Activated T-cell treated with anti-CD3 and anti-CD28 coated beads, Interleukin-2, amount 50 U/mL, for 1 hour (primary cell): ENCODE data around the gene LRRC25.
"Not testable (repeated sequence)": the region's sequence is repeated elsewhere in the genome, so short reads cannot be mapped to it uniquely, and the experiment has no call there.

Experiments used
- DNase-seq: peaks from one replicate; pipeline ENCODE4 v3.0.0-alpha.2; 2020

The LRRC25 gene

GRCh38 chr19:18373892-18374629 lies 23.4 kb downstream of the LRRC25 start:
- DNase-seq: no peak

GRCh38 chr19:18373407-18373891 lies 24.0 kb downstream of the LRRC25 start:
- no peak for DNase-seq

GRCh38 chr19:18368504-18369222 lies 28.8 kb downstream of the LRRC25 start:
- no peak for DNase-seq

GRCh38 chr19:18366021-18366435 lies 31.4 kb downstream of the LRRC25 start:
- DNase-seq: no peak

- DNase-seq: no peak
Observed at GRCh38 chr19:18364826-18365528, 32.4 kb downstream of the LRRC25 start.

- not testable (repeated sequence) for DNase-seq
Observed at GRCh38 chr19:18364277-18364825, 33.1 kb downstream of the LRRC25 start.

- no peak for DNase-seq
Observed at GRCh38 chr19:18363787-18364186, 33.6 kb downstream of the LRRC25 start.

GRCh38 chr19:18362934-18363542 lies 34.4 kb downstream of the LRRC25 start:
- DNase-seq: no peak

GRCh38 chr19:18361646-18362045 lies 35.8 kb downstream of the LRRC25 start:
- DNase-seq: no peak

- no peak for DNase-seq
Observed at GRCh38 chr19:18357041-18357440, 40.4 kb downstream of the LRRC25 start.

- DNase-seq: not testable (repeated sequence)
Observed at GRCh38 chr19:18354743-18355142, 42.7 kb downstream of the LRRC25 start.

GRCh38 chr19:18353378-18354005 lies 43.9 kb downstream of the LRRC25 start:
- DNase-seq: no peak

- no peak for DNase-seq
Observed at GRCh38 chr19:18351544-18351943, 45.9 kb downstream of the LRRC25 start.

- DNase-seq: no peak
Observed at GRCh38 chr19:18350490-18350889, 46.9 kb downstream of the LRRC25 start.

GRCh38 chr19:18349524-18350128 lies 47.8 kb downstream of the LRRC25 start:
- no peak for DNase-seq

- DNase-seq: not testable (repeated sequence)
Observed at GRCh38 chr19:18348818-18349339, 48.5 kb downstream of the LRRC25 start.

GRCh38 chr19:18348171-18348570 lies 49.3 kb downstream of the LRRC25 start:
- no peak for DNase-seq

- DNase-seq: no peak
Observed at GRCh38 chr19:18346091-18346490, 51.3 kb downstream of the LRRC25 start.

- DNase-seq: no peak
Observed at GRCh38 chr19:18345296-18345695, 52.1 kb downstream of the LRRC25 start.

GRCh38 chr19:18344582-18344950 lies 52.9 kb downstream of the LRRC25 start:
- DNase-seq: no peak

- DNase-seq: no peak
Observed at GRCh38 chr19:18342090-18342632, 55.3 kb downstream of the LRRC25 start.
